Hepatocyte (in vitro differentiated cells): ENCODE data around the gene KIAA1755.

Source experiments
- EZH2 ChIP-seq: fragments of 200-600 bp; sonication (generic); IDR thresholded peaks from 2 replicates; pipeline ENCODE4 v1.6.1; 2016; ENCODE audit warnings: antibody characterized with exemption, mild to moderate bottlenecking, borderline replicate concordance
- TF ChIP-seq, protein P1 (sequence below): fragments of 200-600 bp; sonication (generic); IDR thresholded peaks from 2 replicates; pipeline ENCODE4 v1.5.1; 2016; ENCODE audit warnings: antibody characterized with exemption, mild to moderate bottlenecking; ENCODE audit not compliant: poor library complexity

DNA sequence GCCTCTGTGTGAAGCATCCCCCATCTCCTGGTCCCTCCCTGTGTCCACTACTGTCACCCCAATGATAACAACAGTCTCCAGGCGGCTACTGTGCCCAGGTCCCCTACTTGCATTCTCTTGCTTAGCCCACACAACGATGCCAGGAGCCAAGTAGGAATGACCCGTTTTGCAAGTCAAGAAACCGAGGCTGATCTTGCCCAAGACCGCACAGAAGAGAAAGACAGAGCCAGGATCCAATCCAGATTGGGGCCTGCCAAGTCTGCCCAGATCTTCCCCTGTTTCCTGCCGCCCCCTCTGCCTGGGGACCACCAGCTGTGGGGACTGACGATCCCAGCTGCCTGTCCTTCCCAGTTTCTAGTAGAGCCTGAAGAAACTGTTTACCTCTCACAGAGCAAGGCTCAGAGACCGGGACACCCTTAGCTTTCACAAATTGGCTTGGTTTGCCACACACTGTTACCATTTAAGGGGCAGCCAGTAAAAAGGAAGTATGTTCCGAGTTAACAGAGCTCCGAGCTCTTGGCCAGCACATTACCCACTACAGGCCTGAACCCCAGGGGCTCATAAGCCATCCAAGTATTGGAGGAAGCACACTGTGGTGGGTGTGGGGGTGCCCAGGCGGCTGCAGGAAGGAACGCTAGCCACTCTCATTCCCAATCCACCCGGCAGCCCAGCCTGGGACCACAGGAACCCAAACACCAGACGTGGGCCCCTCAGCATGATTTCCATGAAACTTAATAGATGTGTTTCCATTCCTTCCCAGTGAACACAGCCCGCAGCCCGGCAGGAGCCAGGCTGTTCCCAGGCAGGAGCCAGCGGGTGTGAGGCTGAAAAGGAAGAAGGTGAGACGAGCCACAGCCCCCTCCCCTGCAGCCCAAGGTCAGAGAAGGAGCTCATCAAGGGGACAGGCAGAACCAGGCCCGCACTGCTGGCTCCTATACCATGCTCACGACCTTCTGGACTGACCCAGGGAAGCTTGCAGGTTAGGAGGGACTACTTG is 7.9 kb downstream of the KIAA1755 start:
- TF ChIP-seq, protein P1, sequence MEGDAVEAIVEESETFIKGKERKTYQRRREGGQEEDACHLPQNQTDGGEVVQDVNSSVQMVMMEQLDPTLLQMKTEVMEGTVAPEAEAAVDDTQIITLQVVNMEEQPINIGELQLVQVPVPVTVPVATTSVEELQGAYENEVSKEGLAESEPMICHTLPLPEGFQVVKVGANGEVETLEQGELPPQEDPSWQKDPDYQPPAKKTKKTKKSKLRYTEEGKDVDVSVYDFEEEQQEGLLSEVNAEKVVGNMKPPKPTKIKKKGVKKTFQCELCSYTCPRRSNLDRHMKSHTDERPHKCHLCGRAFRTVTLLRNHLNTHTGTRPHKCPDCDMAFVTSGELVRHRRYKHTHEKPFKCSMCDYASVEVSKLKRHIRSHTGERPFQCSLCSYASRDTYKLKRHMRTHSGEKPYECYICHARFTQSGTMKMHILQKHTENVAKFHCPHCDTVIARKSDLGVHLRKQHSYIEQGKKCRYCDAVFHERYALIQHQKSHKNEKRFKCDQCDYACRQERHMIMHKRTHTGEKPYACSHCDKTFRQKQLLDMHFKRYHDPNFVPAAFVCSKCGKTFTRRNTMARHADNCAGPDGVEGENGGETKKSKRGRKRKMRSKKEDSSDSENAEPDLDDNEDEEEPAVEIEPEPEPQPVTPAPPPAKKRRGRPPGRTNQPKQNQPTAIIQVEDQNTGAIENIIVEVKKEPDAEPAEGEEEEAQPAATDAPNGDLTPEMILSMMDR, result no peak
- TF ChIP-seq EZH2, result no peak
